Stimulated activated CD4-positive, alpha-beta T cell treated with anti-CD3 and anti-CD28 coated beads, TNF-alpha, amount 100 ng/mL, for 48 hours (primary cell): ENCODE measurements around the gene DDX50.
A peak's percentile ranks its signal among the peaks of the same experiment; 100 is the strongest.

Experiments used
- DNase-seq, 3 donors: peaks; one replicate each; pipeline ENCODE4 v3.0.0-alpha.2; 2020; ENCODE audit warnings: low read depth in 3 of 3

DDX50 gene

DNA sequence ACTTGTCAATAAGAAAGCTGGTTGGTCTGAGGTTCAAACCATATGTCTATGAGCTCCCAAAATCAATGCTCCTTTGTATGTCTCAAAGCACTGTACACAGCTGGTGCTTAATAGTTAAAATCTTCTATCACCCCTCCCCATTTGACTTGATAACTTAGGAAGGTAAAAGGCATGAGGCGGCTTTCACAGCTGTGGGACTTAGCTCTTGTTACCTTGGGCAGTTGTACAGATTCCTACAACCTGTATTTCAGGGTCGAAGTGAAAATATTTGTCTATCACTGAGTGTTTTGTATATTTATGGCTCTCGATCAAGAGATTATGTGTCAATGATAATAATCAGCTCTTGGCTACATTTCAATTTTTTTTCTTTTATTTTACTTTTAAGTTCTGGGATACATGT is 86.5 kb downstream of the DDX50 start:
- no peak for DNase-seq

GRCh38 chr10:68988530-68989316 is 87.6 kb downstream of the DDX50 start, which contains the start of gene KIFBP:
Gene KIFBP, plus strand, starts transcription at chr10:68988803. Its CDS starts 30 bp downstream, at chr10:68988833.
- peak; percentile 71 to 78 (median 73) for DNase-seq

- DNase-seq: no peak
Measured at GRCh38 chr10:68989317-68989990, 88.3 kb downstream of the DDX50 start.

DNA sequence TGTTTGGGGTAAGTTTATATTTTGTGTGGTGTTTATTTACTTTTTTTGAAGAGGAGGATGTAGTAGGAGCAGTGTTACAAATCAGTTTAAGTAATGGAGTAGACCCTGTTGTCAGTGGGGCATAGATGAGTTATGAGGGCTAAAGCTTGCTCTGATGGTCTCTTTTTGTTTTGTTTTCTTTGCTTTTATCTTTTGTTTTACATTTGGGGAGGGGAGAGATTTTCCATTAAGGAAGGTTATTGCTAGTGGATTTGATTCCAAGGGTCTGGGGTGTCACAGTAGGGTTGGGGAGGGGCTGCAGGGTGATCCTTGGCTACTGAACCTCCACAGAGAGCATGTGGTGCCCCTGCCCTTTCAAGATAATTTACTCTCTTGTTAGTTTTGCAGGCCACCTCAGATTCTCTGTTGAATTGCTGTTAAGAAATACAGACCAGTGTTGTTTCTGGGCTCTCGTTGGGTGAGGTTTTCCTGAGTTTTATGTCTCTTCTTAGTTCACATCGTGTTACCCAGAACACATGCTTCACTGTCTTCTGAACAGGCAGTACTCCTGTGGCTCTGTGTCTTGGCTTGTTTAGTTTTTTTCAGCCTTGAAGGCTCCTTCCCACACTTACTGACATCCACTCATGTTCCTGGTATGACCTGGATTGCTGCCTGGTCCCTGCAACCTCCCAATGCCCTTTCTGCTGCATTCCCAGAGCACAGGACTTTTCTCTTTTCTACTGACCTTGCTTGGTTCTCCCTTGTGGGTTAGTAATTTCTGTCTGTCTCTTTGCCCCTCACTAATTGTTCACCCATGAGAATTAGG is 91.7 kb downstream of the DDX50 start:
- DNase-seq: no peak
